Cardiac fibroblast (primary cell): ENCODE measurements around the gene NRP1.

Experiments
- DNase-seq, 2 donors: peaks; one replicate each; pipeline versions ENCODE4 v3.0.0 to v3.0.0-alpha.2; 2010; ENCODE audit warnings: low read depth in 2 of 2
- H3K4me3 ChIP-seq, 2 donors: replicated peaks in 1 of 2; 1 replicate in 1 of 2; 2 replicates in 1 of 2; pipeline ENCODE4 v1.5.1; 2011; ENCODE audit warnings: low read depth in 2 of 2, low read length in 2 of 2, mild to moderate bottlenecking in 2 of 2, moderate library complexity in 1 of 2
- CTCF ChIP-seq: IDR thresholded peaks from one replicate; pipeline ENCODE4 v1.5.1; 2011; ENCODE audit warnings: low read depth, mild to moderate bottlenecking, low read length, inconsistent platforms

NRP1 gene

GRCh38 chr10:33195608-33196376, 138.7 kb downstream of the NRP1 start:
- H3K4me3 ChIP-seq = no peak overlapping the region
- no peak for TF ChIP-seq CTCF
- DNase-seq = peak; percentile 34 to 39

- no peak for TF ChIP-seq CTCF
- peak; percentile 68 to 92 for DNase-seq
- H3K4me3 ChIP-seq = no peak overlapping the region
Measured at GRCh38 chr10:33193701-33194521, 140.6 kb downstream of the NRP1 start.

- peak; percentile 72 for TF ChIP-seq CTCF
- no peak overlapping the region for H3K4me3 ChIP-seq
- peak; percentile 93 to 95 for DNase-seq
Measured at GRCh38 chr10:33193057-33193700, 141.3 kb downstream of the NRP1 start.

- no peak overlapping the region for H3K4me3 ChIP-seq
- no peak for TF ChIP-seq CTCF
- DNase-seq = no peak
Measured at GRCh38 chr10:33192190-33192589, 142.3 kb downstream of the NRP1 start.

GRCh38 chr10:33190406-33190805, 144.1 kb downstream of the NRP1 start:
- TF ChIP-seq CTCF = no peak
- no peak overlapping the region for H3K4me3 ChIP-seq
- DNase-seq = no peak

- TF ChIP-seq CTCF = no peak
- no peak for DNase-seq
- no peak overlapping the region for H3K4me3 ChIP-seq
Measured at GRCh38 chr10:33189808-33190207, 144.7 kb downstream of the NRP1 start.
